Stimulated activated CD8-positive, alpha-beta memory T cell treated with anti-CD3 and anti-CD28 coated beads, Interleukin-15, amount 100 ng/mL, for 4 hours (primary cell): Measurements from ENCODE around the gene GAP43.

Source experiments
- DNase-seq, 2 donors: peaks; one replicate each; pipeline ENCODE4 v3.0.0-alpha.2; 2020; ENCODE audit warnings: low read depth in 2 of 2

GAP43 gene

DNA sequence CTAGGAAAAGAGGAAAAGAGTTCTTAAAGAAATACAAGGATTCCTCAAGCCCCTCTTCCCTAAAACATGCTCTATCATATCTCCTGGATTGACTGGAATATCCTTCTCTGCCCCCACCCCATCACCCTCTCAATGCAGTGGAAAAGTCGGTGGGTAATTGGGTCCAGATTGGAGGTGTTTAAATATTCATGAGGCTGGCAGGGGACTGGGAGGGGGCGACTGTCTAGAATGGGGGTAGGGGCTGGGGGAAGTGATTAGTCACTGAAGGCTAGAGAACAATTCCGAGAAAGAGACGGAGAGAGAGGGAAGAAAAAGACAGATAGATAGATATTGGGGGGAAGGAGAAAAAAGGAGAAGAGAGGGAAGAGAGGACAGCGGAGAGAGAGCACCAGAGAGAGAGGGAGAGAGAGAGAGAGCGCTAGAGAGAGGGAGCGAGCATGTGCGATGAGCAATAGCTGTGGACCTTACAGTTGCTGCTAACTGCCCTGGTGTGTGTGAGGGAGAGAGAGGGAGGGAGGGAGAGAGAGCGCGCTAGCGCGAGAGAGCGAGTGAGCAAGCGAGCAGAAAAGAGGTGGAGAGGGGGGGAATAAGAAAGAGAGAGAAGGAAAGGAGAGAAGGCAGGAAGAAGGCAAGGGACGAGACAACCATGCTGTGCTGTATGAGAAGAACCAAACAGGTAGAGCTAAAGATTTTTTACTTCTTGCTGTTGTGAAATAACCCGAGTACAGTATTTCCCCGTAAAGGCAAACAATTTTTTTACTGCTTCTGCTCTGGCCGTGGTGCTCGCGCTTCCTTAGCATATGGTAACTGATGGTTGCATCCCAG is at the start of gene GAP43:
Gene GAP43, plus strand, starts transcription at position 467 of the 825 bp plus-strand sequence. Its CDS starts 180 bp downstream, at position 647.
- no peak for DNase-seq

- DNase-seq: no peak
Measured at GRCh38 chr3:115576325-115576875, 46.9 kb upstream of the GAP43 start.

- DNase-seq: no peak
Measured at GRCh38 chr3:115577000-115577399, 46.3 kb upstream of the GAP43 start.

GRCh38 chr3:115578331-115578730 is 45.0 kb upstream of the GAP43 start:
- no peak for DNase-seq

- no peak for DNase-seq
Measured at GRCh38 chr3:115580566-115580965, 42.7 kb upstream of the GAP43 start.

DNA sequence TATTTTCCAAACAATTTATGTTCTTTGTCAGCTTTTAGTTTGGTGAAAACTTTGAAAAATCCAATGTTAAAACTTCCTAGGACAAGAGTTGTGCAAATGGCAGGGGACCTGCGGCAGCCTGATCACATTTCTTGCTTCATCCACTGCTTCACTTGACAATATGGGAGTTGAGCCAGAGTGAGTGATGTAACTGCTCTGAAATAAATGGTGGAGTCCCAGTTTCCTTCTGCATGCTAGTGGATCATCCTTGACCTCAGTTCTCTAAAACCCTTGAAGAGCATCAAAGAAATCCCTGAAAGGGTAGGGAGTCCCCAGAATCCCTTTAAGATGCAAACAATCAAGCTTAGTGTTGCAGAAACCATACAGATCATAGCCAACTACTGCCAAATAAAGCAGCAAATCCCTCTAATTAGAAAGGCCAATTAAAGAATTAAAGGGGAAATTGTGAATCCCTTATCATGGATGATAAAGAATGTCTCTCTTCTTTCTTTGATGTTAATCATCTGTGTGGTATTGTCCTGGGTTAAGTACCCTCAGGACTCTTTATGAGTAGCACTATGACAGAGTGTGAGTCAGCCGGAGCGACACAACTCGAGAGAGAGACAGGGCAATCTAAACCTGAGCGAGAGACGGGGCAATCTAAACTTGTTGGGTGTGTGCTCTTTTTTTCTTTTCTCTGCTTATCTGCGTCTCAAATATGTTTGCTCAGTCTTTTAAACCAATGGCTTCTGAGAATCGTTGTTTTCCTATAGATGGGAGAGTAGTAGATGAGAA is 41.8 kb upstream of the GAP43 start:
- no peak for DNase-seq

- DNase-seq: no peak
Measured at GRCh38 chr3:115588201-115589115, 34.9 kb upstream of the GAP43 start.

GRCh38 chr3:115590873-115591272 is 32.4 kb upstream of the GAP43 start:
- no peak for DNase-seq

DNA sequence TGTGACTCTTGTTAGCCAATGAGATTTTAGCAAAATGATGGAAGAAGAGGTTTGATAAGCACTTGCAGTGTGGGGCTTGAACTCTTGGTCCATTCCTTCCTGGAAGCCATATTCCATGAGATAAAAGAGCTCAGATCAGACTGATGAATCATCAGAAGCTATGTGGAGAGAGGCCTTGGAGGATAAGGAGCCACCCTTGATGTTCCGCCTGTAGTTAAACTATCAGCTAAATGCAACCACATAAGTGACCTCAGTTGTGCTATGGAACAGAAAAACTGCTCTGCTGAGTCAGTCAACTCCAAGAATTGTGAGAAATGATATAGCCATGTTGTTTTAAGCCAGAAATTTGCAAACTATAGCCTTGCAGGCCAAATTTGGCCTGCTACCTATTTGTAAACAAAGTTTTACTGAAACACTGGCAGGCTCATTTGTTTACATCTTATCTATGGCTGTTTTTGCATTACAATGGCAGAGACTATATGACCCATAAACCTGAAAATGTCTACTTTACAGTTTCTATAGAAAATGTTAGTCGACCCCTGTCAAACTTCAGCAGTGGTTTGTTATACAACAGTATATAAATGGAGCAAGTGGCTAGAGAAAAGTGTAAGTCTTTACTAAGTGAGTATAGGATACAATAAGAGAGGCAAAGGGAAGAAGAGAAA is 27.6 kb upstream of the GAP43 start:
- DNase-seq: no peak

DNA sequence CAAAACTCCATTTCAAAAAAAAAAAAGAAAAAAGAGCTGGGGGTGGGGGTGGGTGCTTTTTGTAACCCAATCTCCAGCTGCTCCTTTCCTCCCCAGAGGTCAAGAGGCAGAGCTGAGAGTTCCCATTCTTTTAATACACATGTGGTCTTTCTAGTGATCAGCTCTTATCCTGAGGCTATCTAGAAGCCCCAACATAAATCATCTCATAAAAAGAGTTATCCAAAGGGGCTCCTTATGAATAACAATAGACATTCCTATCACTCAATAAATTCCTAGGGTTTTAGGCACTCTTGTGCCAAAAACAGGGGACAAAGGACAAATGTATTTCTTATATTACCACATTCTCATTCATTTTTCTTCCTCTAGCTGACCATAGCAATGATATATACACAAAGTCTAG is 25.1 kb upstream of the GAP43 start:
- DNase-seq: no peak

DNA sequence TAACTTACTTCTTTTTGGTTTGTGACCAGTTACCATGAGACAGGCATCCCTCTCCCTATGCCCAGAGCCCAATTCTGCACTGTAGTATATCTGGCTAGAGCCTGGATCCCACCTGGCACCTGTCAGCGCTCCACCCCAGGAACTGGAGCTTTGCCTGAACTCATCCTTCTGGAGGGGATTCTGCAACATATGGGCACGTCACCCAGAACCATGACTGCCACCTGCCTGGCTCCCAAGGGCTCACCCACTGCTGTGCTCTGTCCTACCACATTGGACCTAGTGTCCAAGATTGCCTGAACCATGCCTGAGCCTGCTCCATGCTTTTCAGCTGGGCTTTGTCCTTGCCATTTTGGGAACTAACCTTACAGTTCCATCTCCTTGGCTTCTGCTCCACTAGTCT is 21.1 kb upstream of the GAP43 start:
- DNase-seq: no peak

GRCh38 chr3:115611630-115612029 is 11.7 kb upstream of the GAP43 start:
- no peak for DNase-seq

GRCh38 chr3:115615001-115615814 is 8.1 kb upstream of the GAP43 start:
- DNase-seq: no peak

- DNase-seq: no peak
Measured at GRCh38 chr3:115616461-115616860, 6.8 kb upstream of the GAP43 start.

DNA sequence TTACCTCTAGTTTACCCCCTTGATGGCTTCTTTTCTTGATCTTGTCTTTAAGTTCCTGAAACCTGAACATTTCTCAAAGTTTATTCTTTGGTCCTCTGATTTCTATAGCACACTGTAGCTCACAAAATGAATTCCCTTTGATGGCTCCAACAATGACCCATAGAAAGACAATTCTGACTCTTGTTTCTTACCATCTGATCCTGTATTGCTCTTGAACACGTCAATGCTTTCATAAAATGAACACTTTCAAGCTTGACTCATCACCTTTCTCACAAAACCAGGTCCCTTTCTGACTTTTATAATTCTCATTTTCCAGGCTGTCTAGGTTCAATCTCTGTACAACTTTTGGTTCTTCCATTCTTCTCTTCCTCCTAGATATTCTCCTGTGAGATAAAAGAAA is 5.7 kb upstream of the GAP43 start:
- no peak for DNase-seq

- no peak for DNase-seq
Measured at GRCh38 chr3:115624029-115624741, 875 bp downstream of the GAP43 start.

DNA sequence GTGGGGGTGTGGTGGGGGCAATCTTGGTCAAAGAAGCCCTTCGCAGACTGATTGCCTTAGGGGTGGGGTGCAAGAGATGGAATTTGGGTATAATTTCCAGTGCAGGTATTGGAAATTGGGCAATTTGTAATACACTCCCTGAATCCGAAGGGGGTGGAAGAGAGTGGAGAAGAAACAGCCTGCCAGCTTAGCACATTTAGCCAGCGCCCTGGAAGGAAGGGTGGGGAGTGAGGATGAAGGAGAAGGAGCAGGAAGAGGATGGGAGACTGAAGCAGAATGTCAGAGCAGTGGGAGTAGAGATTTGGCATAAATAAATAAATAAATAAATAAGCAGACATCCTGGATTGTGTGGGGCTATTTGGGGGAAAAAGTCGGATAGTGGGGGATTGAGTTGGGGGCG is 1.6 kb downstream of the GAP43 start:
- no peak for DNase-seq

DNA sequence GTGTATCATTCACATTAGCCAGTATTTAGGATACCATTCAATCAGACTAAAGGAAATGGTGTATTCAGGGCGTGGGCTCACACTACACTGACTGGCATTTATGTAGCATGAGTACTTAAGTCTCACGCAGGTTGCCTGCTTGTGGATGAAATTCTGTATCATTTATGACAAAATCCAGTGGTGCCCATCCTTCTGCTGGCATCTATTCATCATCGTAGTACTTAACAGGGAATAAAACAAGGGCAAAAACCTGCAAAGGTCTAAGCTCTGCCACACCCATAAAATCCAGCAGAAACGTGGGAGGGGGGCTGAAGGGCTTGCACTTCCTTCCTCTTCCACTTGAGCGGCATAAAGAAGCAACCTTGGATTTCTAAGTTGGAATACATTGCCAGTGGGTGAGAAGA is 2.7 kb downstream of the GAP43 start:
- DNase-seq: no peak

- no peak for DNase-seq
Measured at GRCh38 chr3:115626721-115627120, 3.4 kb downstream of the GAP43 start.
